ENCODE data around the gene TTC39C. TPM values are rescaled to one million over a fixed set of nuclear protein-coding genes. Genes with fewer than 3 reads are reported as not detected.
A peak's percentile ranks its signal among the peaks of the same experiment; 100 is the strongest.

TTC39C gene
- total and polyA plus RNA-seq, 12 donors = 3.5 to 8.1 (median 5.2) TPM

DNA sequence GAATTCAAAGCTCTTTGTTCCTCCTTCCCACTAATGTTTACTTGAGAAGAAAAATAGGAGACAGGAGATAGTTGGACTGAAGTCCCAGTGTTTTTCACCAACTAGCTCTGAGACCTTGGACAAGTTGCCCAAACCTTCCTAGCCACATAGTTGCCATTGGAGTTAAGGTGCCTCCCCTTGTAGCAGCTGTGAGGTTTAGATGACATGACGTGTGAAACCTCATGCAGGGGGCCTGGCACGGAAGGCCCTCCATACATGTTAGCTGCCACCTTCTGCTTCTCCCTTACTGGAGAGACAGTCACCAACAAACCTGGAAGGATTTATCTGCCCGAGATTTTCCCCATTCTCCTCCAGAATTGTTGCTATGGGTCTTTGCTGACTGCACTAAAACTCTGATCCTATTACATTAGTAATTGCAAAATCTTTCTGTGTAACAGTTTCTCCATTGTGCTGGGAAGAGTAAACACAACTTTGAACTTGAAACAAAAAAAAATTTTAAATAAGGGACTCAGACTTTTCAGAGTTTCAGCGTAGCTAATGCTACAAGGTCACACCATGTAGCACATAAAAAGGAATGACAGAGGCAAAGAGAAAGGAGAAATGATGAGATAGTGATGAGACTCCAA is 100.5 kb downstream of the TTC39C start:
- ATAC-seq = no peak
- no peak for TF ChIP-seq CTCF (IDR thresholded peaks at IDR 0.05)

GRCh38 chr18:24115628-24116027 is 101.1 kb downstream of the TTC39C start:
- Histone ChIP-seq H3K36me3 (peaks cover 0 to 28% (median 0%) of the 10 kb centered on the region in 9 donors), H3K4me1 (peaks cover 0 to 7% (median 0%) of the 10 kb centered on the region in 9 donors), H3K27ac (no peak overlapping the region), H3K4me3 (no peak overlapping the region), H3K9me3 (no peaks in the 10 kb centered on the region), H3K27me3 (no peaks in the 10 kb centered on the region)
- ATAC-seq (no peak), DNase-seq (no peak)
- no peak for TF ChIP-seq CTCF (IDR thresholded peaks at IDR 0.05)
- intact Hi-C loops (cut with DNase I) = loop anchor here in 9 of 10 donors (5.0 to 10.0 kb wide), 13 partner anchors 38 to 493 kb away; partner anchors contain the start of gene TTC39C (in 1 of the 9)
- WGBS, 2 donors = 66 to 84% methylated on average over 2 of the region's 2 CpGs

More for the DNA sequence above, 100.5 kb downstream of the TTC39C start:
- H3K9me3 ChIP-seq = no peaks in the 10 kb centered on the region
- DNase-seq = no peak
- intact Hi-C loops (cut with DNase I) = loop anchor here in 9 of 10 donors (5.0 to 10.0 kb wide), 14 partner anchors 38 to 493 kb away; partner anchors contain the start of gene TTC39C (in 1 of the 9)
- no peak overlapping the region for H3K4me3 ChIP-seq
- 81 to 83% methylated on average over 4 of the region's 4 CpGs for WGBS, 2 donors
- no peak overlapping the region for H3K27ac ChIP-seq
- no peaks in the 10 kb centered on the region for H3K27me3 ChIP-seq
- H3K36me3 ChIP-seq = peaks cover 0 to 23% (median 0%) of the 10 kb centered on the region in 9 donors
- peaks cover 0 to 7% (median 0%) of the 10 kb centered on the region in 9 donors for H3K4me1 ChIP-seq

GRCh38 chr18:24118750-24119577 is 104.4 kb downstream of the TTC39C start:
- DNase-seq (peak; percentile 35 to 56), ATAC-seq (peak; percentile 57 to 86 (median 72))
- TF ChIP-seq CTCF (IDR thresholded peaks at IDR 0.05) = peak; percentile 81 to 95 (median 93)
- H3K4me1 ChIP-seq = peaks cover 0 to 7% (median 0%) of the 10 kb centered on the region in 9 donors
- 49 to 62% methylated on average over 8 of the region's 8 CpGs for WGBS, 2 donors
- no peaks in the 10 kb centered on the region for H3K27me3 ChIP-seq
- H3K9me3 ChIP-seq = no peaks in the 10 kb centered on the region
- no peak overlapping the region for H3K4me3 ChIP-seq
- no peak overlapping the region for H3K27ac ChIP-seq
- H3K36me3 ChIP-seq = peaks cover 0 to 52% (median 0%) of the 10 kb centered on the region in 9 donors
- intact Hi-C loops (cut with DNase I) = loop anchor here in 9 of 10 donors (2.0 to 10.0 kb wide), 14 partner anchors 42 to 497 kb away; partner anchors contain the start of gene TTC39C (in 1 of the 9)

- Histone ChIP-seq H3K4me3 (no peak overlapping the region), H3K36me3 (peaks cover 0 to 67% (median 0%) of the 10 kb centered on the region in 9 donors), H3K4me1 (peaks cover 0 to 5% (median 0%) of the 10 kb centered on the region in 9 donors), H3K27ac (no peak overlapping the region), H3K27me3 (no peaks in the 10 kb centered on the region), H3K9me3 (no peaks in the 10 kb centered on the region)
- intact Hi-C loops (cut with DNase I) = loop anchor here in 2 of 10 donors (10.0 kb wide), 2 partner anchors 166 to 496 kb away; no protein-coding TSS in a partner anchor
- WGBS, 2 donors = 96 to 97% methylated on average over 4 of the region's 4 CpGs
- DNase-seq (no peak), ATAC-seq (no peak)
- no peak for TF ChIP-seq CTCF (IDR thresholded peaks at IDR 0.05)
Observed at GRCh38 chr18:24120676-24121075, 106.1 kb downstream of the TTC39C start.

Measured in heart right ventricle (tissue), 16 donors.